GM21576 (cell line): ENCODE results near the gene ZKSCAN8.

Source experiments
- ATAC-seq: cut with Tn5 transposase; IDR thresholded peaks from one replicate; pipeline ENCODE4 v1.9.1; 2021; ENCODE audit warnings: mild to moderate bottlenecking, moderate library complexity; ENCODE audit not compliant: unreplicated experiment

ZKSCAN8 gene

GRCh38 chr6:28205879-28206278, 64.2 kb downstream of the ZKSCAN8 start:
- no peak for ATAC-seq

GRCh38 chr6:28206527-28206926, 64.8 kb downstream of the ZKSCAN8 start:
- ATAC-seq = no peak

GRCh38 chr6:28206928-28207509, 65.3 kb downstream of the ZKSCAN8 start:
- no peak for ATAC-seq

GRCh38 chr6:28207510-28208110, 65.9 kb downstream of the ZKSCAN8 start:
- ATAC-seq = no peak

- ATAC-seq = no peak
Observed at GRCh38 chr6:28208111-28208659, 66.5 kb downstream of the ZKSCAN8 start.
